WTC11 (cell line): ENCODE data around the gene SLC66A2.

Experiments used
- ARID4B ChIP-seq: sonication (generic); formaldehyde crosslinking; IDR thresholded peaks from 2 replicates; pipeline ENCODE4 v1.8.0; 2023; ENCODE audit warnings: missing genetic modification reagents, mild to moderate bottlenecking, borderline replicate concordance
- CTCF ChIP-seq: fragments of 200-600 bp; IDR thresholded peaks from 2 replicates; pipeline ENCODE4 v1.8.0; 2022; ENCODE audit warnings: antibody characterized with exemption
- ESRRA ChIP-seq: sonication (generic); formaldehyde crosslinking; IDR thresholded peaks from 2 replicates; pipeline ENCODE4 v1.8.1; 2022; ENCODE audit warnings: mild to moderate bottlenecking, missing genetic modification reagents, borderline replicate concordance
- JAZF1 ChIP-seq: fragments of 250-450 bp; sonication (Bioruptor Pico); IDR thresholded peaks from 2 replicates; pipeline ENCODE4 v1.9.0; 2021; ENCODE audit warnings: moderate library complexity, mild to moderate bottlenecking, inconsistent platforms
- RORB ChIP-seq: fragments of 250-450 bp; sonication (Bioruptor Pico); IDR thresholded peaks from 2 replicates; pipeline ENCODE4 v1.9.0; 2021; ENCODE audit warnings: mild to moderate bottlenecking
- SMAD3 ChIP-seq: sonication (generic); formaldehyde crosslinking; IDR thresholded peaks from 2 replicates; pipeline ENCODE4 v1.8.0; 2022; ENCODE audit warnings: missing genetic modification reagents, mild to moderate bottlenecking, borderline replicate concordance
- STAT6 ChIP-seq: sonication (generic); formaldehyde crosslinking; conservative IDR thresholded peaks from 2 replicates; pipeline ENCODE4 v1.8.1; 2023; ENCODE audit warnings: mild to moderate bottlenecking, low read depth, missing genetic modification reagents, moderate library complexity
- ZNF121 ChIP-seq: sonication (generic); formaldehyde crosslinking; IDR thresholded peaks from 2 replicates; pipeline ENCODE4 v1.8.0; 2023; ENCODE audit warnings: missing genetic modification reagents
- TF ChIP-seq, protein P1 (sequence below): fragments of 250-450 bp; sonication (Bioruptor Pico); IDR thresholded peaks from 2 replicates; pipeline ENCODE4 v1.9.0; 2021; ENCODE audit warnings: mild to moderate bottlenecking, borderline replicate concordance
- TF ChIP-seq, protein P2 (sequence below): sonication (generic); formaldehyde crosslinking; IDR thresholded peaks from 2 replicates; pipeline ENCODE4 v1.8.1; 2022; ENCODE audit warnings: missing genetic modification reagents, borderline replicate concordance
- TF ChIP-seq, protein P3 (sequence below): sonication (generic); formaldehyde crosslinking; IDR thresholded peaks from 2 replicates; pipeline ENCODE4 v1.8.0; 2022; ENCODE audit warnings: mild to moderate bottlenecking, missing genetic modification reagents
- TF ChIP-seq, protein P4 (sequence below): sonication (generic); formaldehyde crosslinking; IDR thresholded peaks from 2 replicates; pipeline ENCODE4 v1.8.0; 2023; ENCODE audit warnings: mild to moderate bottlenecking, missing genetic modification reagents

DNA sequence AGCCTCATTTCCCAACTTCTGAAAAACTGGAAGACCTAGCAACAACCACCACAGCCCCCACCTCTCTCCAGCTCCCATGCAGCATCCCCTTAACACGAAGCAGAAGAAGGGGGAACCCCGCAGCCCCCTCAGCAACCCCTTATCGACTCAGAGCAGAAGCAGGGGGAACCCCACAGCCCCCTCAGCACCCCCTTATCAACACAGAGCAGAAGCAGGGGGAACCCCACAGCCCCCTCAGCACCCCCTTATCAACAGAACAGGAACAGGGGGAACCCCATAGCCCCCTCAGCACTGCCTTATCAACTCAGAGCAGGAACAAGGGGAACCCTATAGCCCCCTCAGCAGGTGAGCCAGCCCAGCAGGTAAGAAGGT is 6.7 kb downstream of the SLC66A2 start:
- TF ChIP-seq, protein P1, sequence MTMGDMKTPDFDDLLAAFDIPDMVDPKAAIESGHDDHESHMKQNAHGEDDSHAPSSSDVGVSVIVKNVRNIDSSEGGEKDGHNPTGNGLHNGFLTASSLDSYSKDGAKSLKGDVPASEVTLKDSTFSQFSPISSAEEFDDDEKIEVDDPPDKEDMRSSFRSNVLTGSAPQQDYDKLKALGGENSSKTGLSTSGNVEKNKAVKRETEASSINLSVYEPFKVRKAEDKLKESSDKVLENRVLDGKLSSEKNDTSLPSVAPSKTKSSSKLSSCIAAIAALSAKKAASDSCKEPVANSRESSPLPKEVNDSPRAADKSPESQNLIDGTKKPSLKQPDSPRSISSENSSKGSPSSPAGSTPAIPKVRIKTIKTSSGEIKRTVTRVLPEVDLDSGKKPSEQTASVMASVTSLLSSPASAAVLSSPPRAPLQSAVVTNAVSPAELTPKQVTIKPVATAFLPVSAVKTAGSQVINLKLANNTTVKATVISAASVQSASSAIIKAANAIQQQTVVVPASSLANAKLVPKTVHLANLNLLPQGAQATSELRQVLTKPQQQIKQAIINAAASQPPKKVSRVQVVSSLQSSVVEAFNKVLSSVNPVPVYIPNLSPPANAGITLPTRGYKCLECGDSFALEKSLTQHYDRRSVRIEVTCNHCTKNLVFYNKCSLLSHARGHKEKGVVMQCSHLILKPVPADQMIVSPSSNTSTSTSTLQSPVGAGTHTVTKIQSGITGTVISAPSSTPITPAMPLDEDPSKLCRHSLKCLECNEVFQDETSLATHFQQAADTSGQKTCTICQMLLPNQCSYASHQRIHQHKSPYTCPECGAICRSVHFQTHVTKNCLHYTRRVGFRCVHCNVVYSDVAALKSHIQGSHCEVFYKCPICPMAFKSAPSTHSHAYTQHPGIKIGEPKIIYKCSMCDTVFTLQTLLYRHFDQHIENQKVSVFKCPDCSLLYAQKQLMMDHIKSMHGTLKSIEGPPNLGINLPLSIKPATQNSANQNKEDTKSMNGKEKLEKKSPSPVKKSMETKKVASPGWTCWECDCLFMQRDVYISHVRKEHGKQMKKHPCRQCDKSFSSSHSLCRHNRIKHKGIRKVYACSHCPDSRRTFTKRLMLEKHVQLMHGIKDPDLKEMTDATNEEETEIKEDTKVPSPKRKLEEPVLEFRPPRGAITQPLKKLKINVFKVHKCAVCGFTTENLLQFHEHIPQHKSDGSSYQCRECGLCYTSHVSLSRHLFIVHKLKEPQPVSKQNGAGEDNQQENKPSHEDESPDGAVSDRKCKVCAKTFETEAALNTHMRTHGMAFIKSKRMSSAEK (CRISPR knock-in tag), result no peak
- TF ChIP-seq CTCF (no peak), JAZF1 (no peak), ARID4B (CRISPR knock-in tag) (no peak), ESRRA (CRISPR knock-in tag) (no peak), RORB (CRISPR knock-in tag) (no peak), ZNF121 (CRISPR knock-in tag) (no peak), SMAD3 (CRISPR knock-in tag) (no peak), STAT6 (no peak)
- TF ChIP-seq, protein P2, sequence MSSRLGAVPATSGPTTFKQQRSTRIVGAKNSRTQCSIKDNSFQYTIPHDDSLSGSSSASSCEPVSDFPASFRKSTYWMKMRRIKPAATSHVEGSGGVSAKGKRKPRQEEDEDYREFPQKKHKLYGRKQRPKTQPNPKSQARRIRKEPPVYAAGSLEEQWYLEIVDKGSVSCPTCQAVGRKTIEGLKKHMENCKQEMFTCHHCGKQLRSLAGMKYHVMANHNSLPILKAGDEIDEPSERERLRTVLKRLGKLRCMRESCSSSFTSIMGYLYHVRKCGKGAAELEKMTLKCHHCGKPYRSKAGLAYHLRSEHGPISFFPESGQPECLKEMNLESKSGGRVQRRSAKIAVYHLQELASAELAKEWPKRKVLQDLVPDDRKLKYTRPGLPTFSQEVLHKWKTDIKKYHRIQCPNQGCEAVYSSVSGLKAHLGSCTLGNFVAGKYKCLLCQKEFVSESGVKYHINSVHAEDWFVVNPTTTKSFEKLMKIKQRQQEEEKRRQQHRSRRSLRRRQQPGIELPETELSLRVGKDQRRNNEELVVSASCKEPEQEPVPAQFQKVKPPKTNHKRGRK (CRISPR knock-in tag), result no peak
- TF ChIP-seq, protein P3, sequence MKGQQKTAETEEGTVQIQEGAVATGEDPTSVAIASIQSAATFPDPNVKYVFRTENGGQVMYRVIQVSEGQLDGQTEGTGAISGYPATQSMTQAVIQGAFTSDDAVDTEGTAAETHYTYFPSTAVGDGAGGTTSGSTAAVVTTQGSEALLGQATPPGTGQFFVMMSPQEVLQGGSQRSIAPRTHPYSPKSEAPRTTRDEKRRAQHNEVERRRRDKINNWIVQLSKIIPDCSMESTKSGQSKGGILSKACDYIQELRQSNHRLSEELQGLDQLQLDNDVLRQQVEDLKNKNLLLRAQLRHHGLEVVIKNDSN (CRISPR knock-in tag), result no peak
- TF ChIP-seq, protein P4, sequence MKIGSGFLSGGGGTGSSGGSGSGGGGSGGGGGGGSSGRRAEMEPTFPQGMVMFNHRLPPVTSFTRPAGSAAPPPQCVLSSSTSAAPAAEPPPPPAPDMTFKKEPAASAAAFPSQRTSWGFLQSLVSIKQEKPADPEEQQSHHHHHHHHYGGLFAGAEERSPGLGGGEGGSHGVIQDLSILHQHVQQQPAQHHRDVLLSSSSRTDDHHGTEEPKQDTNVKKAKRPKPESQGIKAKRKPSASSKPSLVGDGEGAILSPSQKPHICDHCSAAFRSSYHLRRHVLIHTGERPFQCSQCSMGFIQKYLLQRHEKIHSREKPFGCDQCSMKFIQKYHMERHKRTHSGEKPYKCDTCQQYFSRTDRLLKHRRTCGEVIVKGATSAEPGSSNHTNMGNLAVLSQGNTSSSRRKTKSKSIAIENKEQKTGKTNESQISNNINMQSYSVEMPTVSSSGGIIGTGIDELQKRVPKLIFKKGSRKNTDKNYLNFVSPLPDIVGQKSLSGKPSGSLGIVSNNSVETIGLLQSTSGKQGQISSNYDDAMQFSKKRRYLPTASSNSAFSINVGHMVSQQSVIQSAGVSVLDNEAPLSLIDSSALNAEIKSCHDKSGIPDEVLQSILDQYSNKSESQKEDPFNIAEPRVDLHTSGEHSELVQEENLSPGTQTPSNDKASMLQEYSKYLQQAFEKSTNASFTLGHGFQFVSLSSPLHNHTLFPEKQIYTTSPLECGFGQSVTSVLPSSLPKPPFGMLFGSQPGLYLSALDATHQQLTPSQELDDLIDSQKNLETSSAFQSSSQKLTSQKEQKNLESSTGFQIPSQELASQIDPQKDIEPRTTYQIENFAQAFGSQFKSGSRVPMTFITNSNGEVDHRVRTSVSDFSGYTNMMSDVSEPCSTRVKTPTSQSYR (CRISPR knock-in tag), result no peak
